ENCODE data around the gene SEC31B.

The SEC31B gene

DNA sequence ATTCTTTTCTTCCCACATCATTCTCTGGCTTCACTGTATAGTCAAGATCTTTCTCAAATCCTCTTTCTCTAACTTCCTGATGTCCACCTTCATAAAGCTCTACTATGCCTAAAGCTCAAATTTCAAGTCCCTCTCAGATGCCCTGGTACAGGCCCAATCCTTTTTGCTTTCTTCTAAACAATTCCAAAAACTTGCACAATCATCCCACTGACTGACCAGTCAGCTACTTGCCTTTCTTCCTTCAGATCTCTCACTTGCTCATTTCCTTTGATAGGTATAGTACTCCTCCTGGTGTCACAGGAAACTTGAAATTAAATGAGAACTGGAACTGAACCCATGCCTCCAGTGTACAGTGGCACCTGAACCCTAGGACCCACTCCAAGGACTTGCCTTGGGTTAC lies 18.2 kb downstream of the SEC31B start:
- no peak for DNase-seq

GRCh38 chr10:100498059-100498458 lies 21.6 kb downstream of the SEC31B start:
- no peak for DNase-seq

DNA sequence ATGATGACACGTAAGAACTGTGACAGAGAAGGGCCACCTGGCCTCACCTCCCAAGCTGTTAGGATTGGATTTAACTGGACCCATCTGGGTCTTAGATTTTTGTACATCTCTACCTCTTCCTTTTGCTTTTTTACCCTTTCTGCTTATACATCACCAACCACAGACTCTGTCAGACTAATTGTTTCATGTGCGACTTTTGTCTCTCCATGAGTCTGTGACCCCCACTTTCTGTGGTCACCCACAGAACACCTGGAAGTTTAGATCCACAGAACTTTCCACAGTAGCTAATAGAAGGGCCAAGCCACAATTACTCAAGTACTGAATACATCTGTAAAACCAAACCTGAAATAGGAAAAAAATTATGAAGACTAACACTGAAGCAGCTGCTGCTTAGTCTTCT lies 23.1 kb downstream of the SEC31B start:
- no peak for DNase-seq

- no peak for DNase-seq
Measured at GRCh38 chr10:100490531-100490930, 29.1 kb downstream of the SEC31B start.

DNA sequence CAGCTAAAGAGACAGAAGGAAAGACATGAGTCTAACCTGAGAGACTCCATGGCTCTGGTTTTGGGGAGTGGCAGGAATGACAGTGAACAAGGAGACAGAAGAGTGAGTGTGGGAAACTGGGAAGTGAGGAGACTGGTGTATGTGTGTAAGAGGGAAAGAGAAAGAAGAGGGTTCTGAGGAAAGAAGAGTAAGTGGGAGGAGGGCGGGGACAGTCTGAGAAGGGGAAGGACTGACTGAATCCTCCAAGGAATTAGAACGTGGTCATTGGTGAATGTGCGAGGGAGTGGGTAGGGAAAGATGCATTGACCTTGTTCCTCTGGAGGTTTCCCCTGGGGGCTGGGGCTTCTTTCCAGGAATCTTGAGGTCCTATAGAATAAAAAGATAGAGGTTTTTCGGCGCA lies 30.3 kb downstream of the SEC31B start:
- no peak for DNase-seq

GRCh38 chr10:100487529-100487928 lies 32.1 kb downstream of the SEC31B start:
- no peak for DNase-seq

- DNase-seq, result no peak
Measured at GRCh38 chr10:100485801-100486495, 33.7 kb downstream of the SEC31B start.

GRCh38 chr10:100485366-100485765 lies 34.3 kb downstream of the SEC31B start:
- no peak for DNase-seq

- DNase-seq, result no peak
Measured at GRCh38 chr10:100483876-100484666, 35.6 kb downstream of the SEC31B start.

- DNase-seq, result no peak
Measured at GRCh38 chr10:100482834-100483185, 36.9 kb downstream of the SEC31B start.

DNA sequence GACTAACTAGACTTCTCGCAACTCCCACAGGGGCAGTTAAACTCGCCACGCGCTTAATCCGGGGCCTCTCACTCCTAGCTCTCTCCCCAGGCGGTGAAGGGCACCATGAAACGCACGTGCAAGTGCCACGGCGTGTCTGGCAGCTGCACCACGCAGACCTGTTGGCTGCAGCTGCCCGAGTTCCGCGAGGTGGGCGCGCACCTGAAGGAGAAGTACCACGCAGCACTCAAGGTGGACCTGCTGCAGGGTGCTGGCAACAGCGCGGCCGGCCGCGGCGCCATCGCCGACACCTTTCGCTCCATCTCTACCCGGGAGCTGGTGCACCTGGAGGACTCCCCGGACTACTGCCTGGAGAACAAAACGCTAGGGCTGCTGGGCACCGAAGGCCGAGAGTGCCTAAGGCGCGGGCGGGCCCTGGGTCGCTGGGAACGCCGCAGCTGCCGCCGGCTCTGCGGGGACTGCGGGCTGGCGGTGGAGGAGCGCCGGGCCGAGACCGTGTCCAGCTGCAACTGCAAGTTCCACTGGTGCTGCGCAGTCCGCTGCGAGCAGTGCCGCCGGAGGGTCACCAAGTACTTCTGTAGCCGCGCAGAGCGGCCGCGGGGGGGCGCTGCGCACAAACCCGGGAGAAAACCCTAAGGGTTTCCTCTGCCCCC lies 37.4 kb downstream of the SEC31B start:
- peak; percentile 59 for DNase-seq

DNA sequence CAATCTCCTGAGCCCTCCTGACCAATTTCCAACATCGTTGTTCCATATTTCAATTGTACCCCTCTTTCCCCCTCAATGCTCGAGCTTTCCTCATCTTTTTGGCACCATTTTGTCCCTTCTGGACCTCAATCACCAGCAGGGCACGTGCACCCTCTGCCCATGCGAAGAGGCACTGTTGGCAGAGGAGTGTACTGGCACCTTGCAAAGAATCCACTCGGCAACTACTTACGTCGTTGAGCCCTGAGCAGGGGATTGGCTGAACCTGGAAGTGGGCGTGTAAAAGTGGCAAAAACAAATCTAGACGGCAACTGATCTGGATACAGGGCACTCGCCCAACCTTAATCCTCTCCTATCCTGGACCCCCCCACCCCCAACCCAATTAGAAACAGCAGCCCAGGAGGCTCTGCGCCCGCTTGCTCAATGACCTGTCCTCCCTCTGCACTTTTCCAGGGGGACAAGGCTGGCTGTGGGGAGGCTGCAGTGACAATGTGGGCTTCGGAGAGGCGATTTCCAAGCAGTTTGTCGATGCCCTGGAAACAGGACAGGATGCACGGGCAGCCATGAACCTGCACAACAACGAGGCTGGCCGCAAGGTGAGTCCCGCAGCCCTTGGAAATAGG lies 38.1 kb downstream of the SEC31B start:
- DNase-seq, result peak; percentile 83

GRCh38 chr10:100480002-100480401 lies 39.7 kb downstream of the SEC31B start:
- DNase-seq, result no peak

DNA sequence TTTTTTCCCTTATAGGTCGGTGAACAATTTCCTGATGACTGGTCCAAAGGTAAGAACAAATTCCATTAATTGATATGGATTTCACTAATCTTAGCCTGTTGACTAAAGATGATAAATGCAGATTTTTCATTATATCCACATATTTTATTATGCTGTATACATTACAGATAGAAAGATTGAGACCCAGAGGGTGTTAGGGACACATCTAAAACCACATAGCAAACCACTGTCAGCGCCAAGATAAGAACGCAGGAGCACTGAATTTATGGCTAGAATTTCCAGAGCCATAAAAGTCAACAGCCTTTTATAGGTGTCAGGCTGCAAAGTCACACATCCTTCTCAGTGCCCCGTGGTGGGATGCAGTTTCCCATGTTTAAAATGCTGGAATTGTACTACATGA lies 40.6 kb downstream of the SEC31B start:
- no peak for DNase-seq

- no peak for DNase-seq
Measured at GRCh38 chr10:100477970-100478369, 41.7 kb downstream of the SEC31B start.

DNA sequence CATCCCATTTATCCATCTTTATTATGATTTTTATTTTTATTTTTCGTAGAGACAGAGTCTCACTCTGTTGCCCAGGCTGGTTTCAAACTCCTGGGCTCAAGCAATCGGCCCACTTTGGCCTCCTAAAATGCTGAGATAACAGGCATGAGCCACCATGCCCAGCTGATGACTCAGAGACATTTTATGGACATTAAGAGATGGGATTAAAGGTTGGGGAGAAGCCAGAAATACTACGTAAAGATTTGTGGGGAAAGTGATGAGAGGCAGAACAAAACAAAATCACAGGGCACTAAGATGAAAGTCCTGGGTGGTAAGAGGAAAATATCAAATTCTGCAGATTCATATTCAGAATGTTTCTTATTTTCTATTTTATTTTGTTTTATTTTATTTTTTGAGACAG lies 49.3 kb downstream of the SEC31B start:
- DNase-seq, result peak; percentile 41

DNA sequence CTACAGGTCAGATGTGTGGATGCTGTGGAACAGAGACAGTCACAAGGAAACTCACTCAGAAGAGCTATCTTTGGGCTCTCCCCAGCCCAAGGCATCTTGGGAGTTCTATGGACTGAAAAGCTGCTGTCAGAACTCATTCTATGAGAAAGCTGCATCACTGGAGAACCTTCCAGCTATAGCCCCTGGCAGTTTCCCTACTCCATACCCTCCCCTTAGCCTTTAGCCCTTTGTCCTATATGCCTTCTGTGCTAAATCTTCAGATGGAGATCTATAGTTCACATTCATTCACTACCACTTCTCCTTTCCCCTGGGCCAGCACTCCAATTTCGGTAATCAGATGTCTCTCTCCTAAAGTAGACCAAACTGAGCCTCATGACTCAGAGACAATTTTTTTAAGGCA lies 49.9 kb downstream of the SEC31B start:
- DNase-seq, result no peak

- peak; percentile 23 for DNase-seq
Measured at GRCh38 chr10:100468978-100469377, 50.7 kb downstream of the SEC31B start.

DNA sequence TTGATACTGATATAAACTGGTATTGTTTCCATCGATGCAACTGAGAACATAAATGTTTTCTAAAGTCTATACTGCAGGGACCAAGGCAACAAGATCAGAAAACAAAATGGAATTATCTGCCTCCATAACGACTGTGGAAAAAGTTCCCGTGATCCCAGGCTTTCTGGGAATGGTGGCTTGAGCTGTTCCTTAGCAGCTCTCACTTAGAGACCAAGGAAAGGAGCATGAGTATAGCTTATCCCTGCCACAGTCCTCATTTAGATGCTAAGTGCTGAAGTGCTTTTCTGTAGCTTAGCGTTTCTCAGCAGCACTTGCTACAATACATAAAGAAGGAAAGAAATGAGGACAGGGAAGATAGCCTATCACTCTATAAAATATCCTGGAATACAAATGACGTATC lies 51.3 kb downstream of the SEC31B start:
- no peak for DNase-seq

GRCh38 chr10:100462709-100463108 lies 57.0 kb downstream of the SEC31B start, which contains the start of gene WNT8B:
TSS of gene WNT8B (plus strand) at chr10:100463009. CDS start at chr10:100463169, 160 bp downstream.
- no peak for DNase-seq

GRCh38 chr10:100448951-100449350 lies 70.7 kb downstream of the SEC31B start:
- DNase-seq, result no peak

GRCh38 chr10:100447663-100448062 lies 72.0 kb downstream of the SEC31B start:
- DNase-seq, result no peak

- peak; percentile 6 for DNase-seq
Measured at GRCh38 chr10:100446130-100446761, 73.4 kb downstream of the SEC31B start.

All from fibroblast of skin of scalp (primary cell).